ENCODE measurements around the gene BCKDHB.

Gene BCKDHB

GRCh38 chr6:80148220-80148619 is 41.7 kb downstream of the BCKDHB start:
- no peak overlapping the region for H3K27ac ChIP-seq (ENCODE audit: low read depth, low read length)
- no peaks in the 10 kb centered on the region for H3K79me2 ChIP-seq (ENCODE audit: control insufficient read depth, insufficient read depth, low read length, unreplicated experiment)
- H3K27me3 ChIP-seq (ENCODE audit: insufficient read depth, low read length): no peaks in the 10 kb centered on the region
- H2AFZ ChIP-seq (ENCODE audit: low read length, unreplicated experiment): no peak overlapping the region
- H3K36me3 ChIP-seq (ENCODE audit: insufficient read depth, low read length): no peaks in the 10 kb centered on the region
- peaks cover 25% of the 10 kb centered on the region for H3K4me1 ChIP-seq (ENCODE audit: control insufficient read depth, insufficient read depth, low read length, unreplicated experiment)
- no peak overlapping the region for H3K4me3 ChIP-seq (ENCODE audit: low read depth, low read length)

GRCh38 chr6:80151635-80152034 is 45.2 kb downstream of the BCKDHB start:
- Histone ChIP-seq H3K79me2 (ENCODE audit: control insufficient read depth, insufficient read depth, low read length, unreplicated experiment) (no peaks in the 10 kb centered on the region), H3K27ac (ENCODE audit: low read depth, low read length) (no peak overlapping the region), H3K27me3 (ENCODE audit: insufficient read depth, low read length) (no peaks in the 10 kb centered on the region), H3K4me1 (ENCODE audit: control insufficient read depth, insufficient read depth, low read length, unreplicated experiment) (no peaks in the 10 kb centered on the region), H2AFZ (ENCODE audit: low read length, unreplicated experiment) (no peak overlapping the region), H3K4me3 (ENCODE audit: low read depth, low read length) (no peak overlapping the region), H3K36me3 (ENCODE audit: insufficient read depth, low read length) (no peaks in the 10 kb centered on the region)

GRCh38 chr6:80154160-80154559 is 47.7 kb downstream of the BCKDHB start:
- H3K79me2 ChIP-seq (ENCODE audit: control insufficient read depth, insufficient read depth, low read length, unreplicated experiment): no peaks in the 10 kb centered on the region
- H3K4me3 ChIP-seq (ENCODE audit: low read depth, low read length): no peak overlapping the region
- H3K4me1 ChIP-seq (ENCODE audit: control insufficient read depth, insufficient read depth, low read length, unreplicated experiment): no peaks in the 10 kb centered on the region
- no peak overlapping the region for H3K27ac ChIP-seq (ENCODE audit: low read depth, low read length)
- H3K27me3 ChIP-seq (ENCODE audit: insufficient read depth, low read length): no peaks in the 10 kb centered on the region
- no peaks in the 10 kb centered on the region for H3K36me3 ChIP-seq (ENCODE audit: insufficient read depth, low read length)
- H2AFZ ChIP-seq (ENCODE audit: low read length, unreplicated experiment): no peak overlapping the region

GRCh38 chr6:80156221-80156620 is 49.8 kb downstream of the BCKDHB start:
- H3K4me3 ChIP-seq (ENCODE audit: low read depth, low read length): no peak overlapping the region

GRCh38 chr6:80158478-80158989 is 52.1 kb downstream of the BCKDHB start:
- Histone ChIP-seq H2AFZ (ENCODE audit: low read length, unreplicated experiment) (no peak overlapping the region), H3K4me3 (ENCODE audit: low read depth, low read length) (no peak overlapping the region), H3K79me2 (ENCODE audit: control insufficient read depth, insufficient read depth, low read length, unreplicated experiment) (no peaks in the 10 kb centered on the region), H3K36me3 (ENCODE audit: insufficient read depth, low read length) (no peaks in the 10 kb centered on the region), H3K4me1 (ENCODE audit: control insufficient read depth, insufficient read depth, low read length, unreplicated experiment) (peaks cover 5% of the 10 kb centered on the region), H3K27me3 (ENCODE audit: insufficient read depth, low read length) (no peaks in the 10 kb centered on the region), H3K27ac (ENCODE audit: low read depth, low read length) (no peak overlapping the region)

More at GRCh38 chr6:80156221-80156620, 49.8 kb downstream of the BCKDHB start:
- Histone ChIP-seq H3K4me1 (ENCODE audit: control insufficient read depth, insufficient read depth, low read length, unreplicated experiment) (no peaks in the 10 kb centered on the region), H3K27ac (ENCODE audit: low read depth, low read length) (no peak overlapping the region), H3K27me3 (ENCODE audit: insufficient read depth, low read length) (no peaks in the 10 kb centered on the region), H3K79me2 (ENCODE audit: control insufficient read depth, insufficient read depth, low read length, unreplicated experiment) (no peaks in the 10 kb centered on the region), H3K36me3 (ENCODE audit: insufficient read depth, low read length) (no peaks in the 10 kb centered on the region), H2AFZ (ENCODE audit: low read length, unreplicated experiment) (no peak overlapping the region)

GRCh38 chr6:80161434-80161833 is 55.0 kb downstream of the BCKDHB start:
- Histone ChIP-seq H3K36me3 (ENCODE audit: insufficient read depth, low read length) (no peaks in the 10 kb centered on the region), H3K4me3 (ENCODE audit: low read depth, low read length) (no peak overlapping the region), H3K27me3 (ENCODE audit: insufficient read depth, low read length) (no peaks in the 10 kb centered on the region), H3K4me1 (ENCODE audit: control insufficient read depth, insufficient read depth, low read length, unreplicated experiment) (peaks cover 28% of the 10 kb centered on the region), H2AFZ (ENCODE audit: low read length, unreplicated experiment) (no peak overlapping the region), H3K79me2 (ENCODE audit: control insufficient read depth, insufficient read depth, low read length, unreplicated experiment) (no peaks in the 10 kb centered on the region), H3K27ac (ENCODE audit: low read depth, low read length) (no peak overlapping the region)

- Histone ChIP-seq H3K79me2 (ENCODE audit: control insufficient read depth, insufficient read depth, low read length, unreplicated experiment) (no peaks in the 10 kb centered on the region), H3K4me3 (ENCODE audit: low read depth, low read length) (peak overlapping the region; percentile 3; the same call in 1 of the 2 replicates), H2AFZ (ENCODE audit: low read length, unreplicated experiment) (peak overlapping the region; percentile 51), H3K36me3 (ENCODE audit: insufficient read depth, low read length) (no peaks in the 10 kb centered on the region), H3K27me3 (ENCODE audit: insufficient read depth, low read length) (no peaks in the 10 kb centered on the region), H3K4me1 (ENCODE audit: control insufficient read depth, insufficient read depth, low read length, unreplicated experiment) (peaks cover 28% of the 10 kb centered on the region), H3K27ac (ENCODE audit: low read depth, low read length) (peak overlapping the region; percentile 69)
Measured at GRCh38 chr6:80163754-80164187, 57.3 kb downstream of the BCKDHB start.

- Histone ChIP-seq H3K79me2 (ENCODE audit: control insufficient read depth, insufficient read depth, low read length, unreplicated experiment) (no peaks in the 10 kb centered on the region), H3K36me3 (ENCODE audit: insufficient read depth, low read length) (no peaks in the 10 kb centered on the region), H2AFZ (ENCODE audit: low read length, unreplicated experiment) (no peak overlapping the region), H3K27me3 (ENCODE audit: insufficient read depth, low read length) (no peaks in the 10 kb centered on the region), H3K4me1 (ENCODE audit: control insufficient read depth, insufficient read depth, low read length, unreplicated experiment) (peaks cover 28% of the 10 kb centered on the region), H3K4me3 (ENCODE audit: low read depth, low read length) (no peak overlapping the region), H3K27ac (ENCODE audit: low read depth, low read length) (peak overlapping the region; percentile 69)
Measured at GRCh38 chr6:80165143-80165542, 58.7 kb downstream of the BCKDHB start.

GRCh38 chr6:80165819-80166218 is 59.3 kb downstream of the BCKDHB start:
- Histone ChIP-seq H3K4me1 (ENCODE audit: control insufficient read depth, insufficient read depth, low read length, unreplicated experiment) (peaks cover 28% of the 10 kb centered on the region), H3K79me2 (ENCODE audit: control insufficient read depth, insufficient read depth, low read length, unreplicated experiment) (no peaks in the 10 kb centered on the region), H3K27ac (ENCODE audit: low read depth, low read length) (peak overlapping the region; percentile 69; the same call in 1 of the 2 replicates), H3K4me3 (ENCODE audit: low read depth, low read length) (no peak overlapping the region), H3K36me3 (ENCODE audit: insufficient read depth, low read length) (no peaks in the 10 kb centered on the region), H3K27me3 (ENCODE audit: insufficient read depth, low read length) (no peaks in the 10 kb centered on the region), H2AFZ (ENCODE audit: low read length, unreplicated experiment) (no peak overlapping the region)

GRCh38 chr6:80170433-80170832 is 64.0 kb downstream of the BCKDHB start:
- peaks cover 3% of the 10 kb centered on the region; the same call in 1 of the 2 replicates for H3K36me3 ChIP-seq (ENCODE audit: insufficient read depth, low read length)
- peaks cover 14% of the 10 kb centered on the region for H3K4me1 ChIP-seq (ENCODE audit: control insufficient read depth, insufficient read depth, low read length, unreplicated experiment)
- H2AFZ ChIP-seq (ENCODE audit: low read length, unreplicated experiment): no peak overlapping the region
- H3K27me3 ChIP-seq (ENCODE audit: insufficient read depth, low read length): no peaks in the 10 kb centered on the region
- no peaks in the 10 kb centered on the region for H3K79me2 ChIP-seq (ENCODE audit: control insufficient read depth, insufficient read depth, low read length, unreplicated experiment)
- H3K27ac ChIP-seq (ENCODE audit: low read depth, low read length): no peak overlapping the region
- H3K4me3 ChIP-seq (ENCODE audit: low read depth, low read length): no peak overlapping the region

GRCh38 chr6:80173411-80173810 is 66.9 kb downstream of the BCKDHB start:
- Histone ChIP-seq H3K79me2 (ENCODE audit: control insufficient read depth, insufficient read depth, low read length, unreplicated experiment) (no peaks in the 10 kb centered on the region), H3K27me3 (ENCODE audit: insufficient read depth, low read length) (no peaks in the 10 kb centered on the region), H2AFZ (ENCODE audit: low read length, unreplicated experiment) (no peak overlapping the region), H3K4me1 (ENCODE audit: control insufficient read depth, insufficient read depth, low read length, unreplicated experiment) (peaks cover 15% of the 10 kb centered on the region), H3K4me3 (ENCODE audit: low read depth, low read length) (no peak overlapping the region), H3K27ac (ENCODE audit: low read depth, low read length) (no peak overlapping the region), H3K36me3 (ENCODE audit: insufficient read depth, low read length) (peaks cover 3% of the 10 kb centered on the region; the same call in 1 of the 2 replicates)
